ENCODE data around the gene CDC6.

DNA sequence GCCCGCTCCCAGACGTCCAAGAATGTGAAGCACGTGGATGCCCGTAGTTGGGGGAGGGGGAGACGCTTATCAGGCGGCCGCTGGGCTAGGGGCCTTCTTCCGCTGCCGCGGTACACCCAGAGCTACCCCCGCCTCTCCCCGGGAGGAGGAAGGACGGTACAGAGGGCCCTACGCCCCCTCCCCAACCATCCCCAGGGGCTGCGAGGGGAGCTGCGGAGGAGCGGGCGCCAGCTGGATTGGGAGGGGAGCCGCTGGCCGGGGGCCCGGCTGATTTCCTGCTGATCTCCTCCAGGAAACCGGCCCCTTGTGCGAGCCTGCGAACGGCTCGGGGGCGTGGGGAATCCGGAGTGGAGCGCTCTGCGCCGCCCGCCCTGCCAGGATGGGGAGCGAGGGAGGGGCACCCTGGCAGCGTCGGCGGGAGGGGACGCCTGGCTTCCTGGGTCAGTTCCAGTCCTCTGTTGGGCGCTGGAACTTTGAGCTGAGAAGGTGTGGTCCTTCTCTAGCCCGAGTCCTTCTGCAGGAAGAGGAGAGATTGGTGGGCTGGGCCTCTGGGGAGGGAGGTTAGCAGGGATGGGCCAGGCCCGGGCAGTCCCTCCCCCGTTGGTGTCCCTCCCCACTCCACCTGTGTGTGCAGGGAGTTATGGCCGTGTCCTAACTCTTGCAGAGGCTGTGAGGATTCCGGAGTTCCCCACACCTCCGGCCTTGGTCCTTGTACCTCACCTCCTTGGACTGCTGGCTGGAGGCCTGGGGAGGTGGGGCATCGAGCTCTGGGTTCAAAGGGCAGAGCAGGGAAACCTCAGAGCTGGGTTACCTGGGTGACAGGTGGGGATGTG lies 57.7 kb downstream of the CDC6 start:
- TF ChIP-seq POLR2AphosphoS5 (IDR thresholded peaks at IDR 0.05; ENCODE audit: insufficient read depth in 1 of 2, low read depth in 1 of 2) (peak in 1 of 2 donors; percentile 81), POLR2A (IDR thresholded peaks at IDR 0.05) (no peak)
